Measurements from ENCODE around the gene MRPL53. TPM values are rescaled to one million over a fixed set of nuclear protein-coding genes. Genes with fewer than 3 reads are reported as not detected.

MRPL53 gene
- total RNA-seq, 1 experiment from 2014 or later: 52.1 TPM

GRCh38 chr2:74457129-74457548 is 15.3 kb downstream of the MRPL53 start:
- Mint-ChIP-seq H3K36me3 (peaks cover 5% of the 10 kb centered on the region; the same call in 1 of the 2 replicates), H3K27ac (peak overlapping the region; percentile 81), H3K9me3 (no peaks in the 10 kb centered on the region), H3K4me3 (peak overlapping the region; percentile 96), H3K4me1 (peaks cover 39% of the 10 kb centered on the region), H3K27me3 (ENCODE audit: low read depth) (no peaks in the 10 kb centered on the region)
- ChIA-PET CTCF (interaction anchor here (1.1 to 3.1 kb wide), 6 partner anchors 14 to 65 kb away, joined by 3 to 18 read pairs (median 4); partner anchors contain the start of genes CCDC142 and TTC31), POLR2A (interaction anchor here (0.7 to 2.5 kb wide), 8 partner anchors 11 to 98 kb away, joined by 3 to 10 read pairs (median 5); partner anchors contain the start of genes AUP1, HTRA2 and MRPL53)
- DNase-seq (ENCODE audit: low spot score): no peak
- ATAC-seq: peak; percentile 3
- TF ChIP-seq, protein P1, sequence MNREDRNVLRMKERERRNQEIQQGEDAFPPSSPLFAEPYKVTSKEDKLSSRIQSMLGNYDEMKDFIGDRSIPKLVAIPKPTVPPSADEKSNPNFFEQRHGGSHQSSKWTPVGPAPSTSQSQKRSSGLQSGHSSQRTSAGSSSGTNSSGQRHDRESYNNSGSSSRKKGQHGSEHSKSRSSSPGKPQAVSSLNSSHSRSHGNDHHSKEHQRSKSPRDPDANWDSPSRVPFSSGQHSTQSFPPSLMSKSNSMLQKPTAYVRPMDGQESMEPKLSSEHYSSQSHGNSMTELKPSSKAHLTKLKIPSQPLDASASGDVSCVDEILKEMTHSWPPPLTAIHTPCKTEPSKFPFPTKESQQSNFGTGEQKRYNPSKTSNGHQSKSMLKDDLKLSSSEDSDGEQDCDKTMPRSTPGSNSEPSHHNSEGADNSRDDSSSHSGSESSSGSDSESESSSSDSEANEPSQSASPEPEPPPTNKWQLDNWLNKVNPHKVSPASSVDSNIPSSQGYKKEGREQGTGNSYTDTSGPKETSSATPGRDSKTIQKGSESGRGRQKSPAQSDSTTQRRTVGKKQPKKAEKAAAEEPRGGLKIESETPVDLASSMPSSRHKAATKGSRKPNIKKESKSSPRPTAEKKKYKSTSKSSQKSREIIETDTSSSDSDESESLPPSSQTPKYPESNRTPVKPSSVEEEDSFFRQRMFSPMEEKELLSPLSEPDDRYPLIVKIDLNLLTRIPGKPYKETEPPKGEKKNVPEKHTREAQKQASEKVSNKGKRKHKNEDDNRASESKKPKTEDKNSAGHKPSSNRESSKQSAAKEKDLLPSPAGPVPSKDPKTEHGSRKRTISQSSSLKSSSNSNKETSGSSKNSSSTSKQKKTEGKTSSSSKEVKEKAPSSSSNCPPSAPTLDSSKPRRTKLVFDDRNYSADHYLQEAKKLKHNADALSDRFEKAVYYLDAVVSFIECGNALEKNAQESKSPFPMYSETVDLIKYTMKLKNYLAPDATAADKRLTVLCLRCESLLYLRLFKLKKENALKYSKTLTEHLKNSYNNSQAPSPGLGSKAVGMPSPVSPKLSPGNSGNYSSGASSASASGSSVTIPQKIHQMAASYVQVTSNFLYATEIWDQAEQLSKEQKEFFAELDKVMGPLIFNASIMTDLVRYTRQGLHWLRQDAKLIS (CRISPR knock-in tag; IDR thresholded peaks at IDR 0.05; ENCODE audit: borderline replicate concordance): 0 out of 2 replicates have a peak, but pooled peaks have one; percentile 42
- TF ChIP-seq SP1 (CRISPR knock-in tag; conservative IDR thresholded peaks at IDR 0.05): no peak

DNA sequence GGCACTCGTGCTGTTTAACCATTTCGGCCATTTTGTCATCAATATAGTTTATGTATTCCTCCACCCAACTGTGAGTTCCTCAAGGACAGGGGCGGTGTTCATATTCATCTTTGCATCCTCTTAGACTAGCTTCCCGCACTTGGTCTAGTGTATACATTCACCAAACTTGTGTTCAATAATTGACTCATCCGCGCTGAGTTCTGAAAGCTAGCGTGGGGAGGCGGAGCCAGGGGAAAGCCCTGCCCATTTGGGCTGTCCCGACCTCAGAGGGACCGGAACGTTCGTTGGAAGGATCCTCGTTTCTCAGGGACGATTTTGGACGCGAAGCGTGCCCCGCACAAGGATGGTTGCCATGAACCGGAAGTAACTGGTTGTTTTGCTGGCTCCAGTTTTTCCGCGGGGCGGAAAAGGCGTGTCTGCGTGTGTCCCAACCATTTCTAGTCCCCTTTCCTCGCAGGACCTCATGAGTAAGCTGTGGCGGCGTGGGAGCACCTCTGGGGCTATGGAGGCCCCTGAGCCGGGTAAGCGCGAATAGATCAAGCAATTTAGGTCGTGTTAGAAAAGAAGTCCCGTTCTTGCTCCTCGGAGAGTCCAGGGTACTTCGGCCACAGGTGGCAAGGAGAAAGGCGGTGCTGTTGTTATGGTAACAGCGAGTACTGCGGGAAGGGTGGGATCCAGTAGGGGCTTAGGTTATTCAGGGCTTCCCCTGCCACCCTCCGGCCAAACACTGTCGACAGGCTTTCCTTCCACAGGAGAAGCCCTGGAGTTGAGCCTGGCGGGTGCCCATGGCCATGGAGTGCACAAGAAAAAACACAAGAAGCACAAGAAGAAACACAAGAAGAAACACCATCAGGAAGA is 17.6 kb downstream of the MRPL53 start, which contains the start of gene INO80B:
INO80B (plus strand) TSS at position 434 of the 858 bp plus-strand sequence; CDS start at position 464, 30 bp downstream.
- ATAC-seq: peak; percentile 14
- peak within 1 kb of the TSS; percentile 96 for H3K4me3 Mint-ChIP-seq
- TF ChIP-seq ARID4B (CRISPR knock-in tag; IDR thresholded peaks at IDR 0.05; ENCODE audit: borderline replicate concordance): peak; percentile 72; the same call in 1 of the 2 replicates
- TF ChIP-seq NR2C2 (CRISPR knock-in tag; IDR thresholded peaks at IDR 0.05): peak; percentile 89
- TF ChIP-seq TEAD1 (CRISPR knock-in tag; IDR thresholded peaks at IDR 0.05): peak; percentile 75; the same call in 1 of the 2 replicates
- TF ChIP-seq ATF1 (CRISPR knock-in tag; IDR thresholded peaks at IDR 0.05): no peak
- TF ChIP-seq SP1 (CRISPR knock-in tag; conservative IDR thresholded peaks at IDR 0.05): peak; percentile 99
- TF ChIP-seq ZNF317 (CRISPR knock-in tag; IDR thresholded peaks at IDR 0.05; ENCODE audit: borderline replicate concordance, low read depth): no peak
- TF ChIP-seq TEAD4 (CRISPR knock-in tag; IDR thresholded peaks at IDR 0.05): no peak
- peak; percentile 93 for TF ChIP-seq GABPB1 (CRISPR knock-in tag; IDR thresholded peaks at IDR 0.05)
- TF ChIP-seq MYBL2 (CRISPR knock-in tag; IDR thresholded peaks at IDR 0.05): 0 out of 2 replicates have a peak, but pooled peaks have one; percentile 54
- TF ChIP-seq FOXK1 (CRISPR knock-in tag; IDR thresholded peaks at IDR 0.05): peak; percentile 97
- TF ChIP-seq, protein P2, sequence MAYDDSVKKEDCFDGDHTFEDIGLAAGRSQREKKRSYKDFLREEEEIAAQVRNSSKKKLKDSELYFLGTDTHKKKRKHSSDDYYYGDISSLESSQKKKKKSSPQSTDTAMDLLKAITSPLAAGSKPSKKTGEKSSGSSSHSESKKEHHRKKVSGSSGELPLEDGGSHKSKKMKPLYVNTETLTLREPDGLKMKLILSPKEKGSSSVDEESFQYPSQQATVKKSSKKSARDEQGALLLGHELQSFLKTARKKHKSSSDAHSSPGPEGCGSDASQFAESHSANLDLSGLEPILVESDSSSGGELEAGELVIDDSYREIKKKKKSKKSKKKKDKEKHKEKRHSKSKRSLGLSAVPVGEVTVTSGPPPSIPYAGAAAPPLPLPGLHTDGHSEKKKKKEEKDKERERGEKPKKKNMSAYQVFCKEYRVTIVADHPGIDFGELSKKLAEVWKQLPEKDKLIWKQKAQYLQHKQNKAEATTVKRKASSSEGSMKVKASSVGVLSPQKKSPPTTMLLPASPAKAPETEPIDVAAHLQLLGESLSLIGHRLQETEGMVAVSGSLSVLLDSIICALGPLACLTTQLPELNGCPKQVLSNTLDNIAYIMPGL (CRISPR knock-in tag; IDR thresholded peaks at IDR 0.05): peak; percentile 44; the same call in 1 of the 2 replicates
- TF ChIP-seq NFYB (CRISPR knock-in tag; conservative IDR thresholded peaks at IDR 0.05; ENCODE audit: low read depth): no peak
- TF ChIP-seq, protein P1 (CRISPR knock-in tag; IDR thresholded peaks at IDR 0.05; ENCODE audit: borderline replicate concordance): no peak
- no peak for TF ChIP-seq HMGA2 (CRISPR knock-in tag; IDR thresholded peaks at IDR 0.05)
- peak; percentile 83; the same call in 1 of the 2 replicates for TF ChIP-seq MAX (CRISPR knock-in tag; IDR thresholded peaks at IDR 0.05)
- TF ChIP-seq, protein P3, sequence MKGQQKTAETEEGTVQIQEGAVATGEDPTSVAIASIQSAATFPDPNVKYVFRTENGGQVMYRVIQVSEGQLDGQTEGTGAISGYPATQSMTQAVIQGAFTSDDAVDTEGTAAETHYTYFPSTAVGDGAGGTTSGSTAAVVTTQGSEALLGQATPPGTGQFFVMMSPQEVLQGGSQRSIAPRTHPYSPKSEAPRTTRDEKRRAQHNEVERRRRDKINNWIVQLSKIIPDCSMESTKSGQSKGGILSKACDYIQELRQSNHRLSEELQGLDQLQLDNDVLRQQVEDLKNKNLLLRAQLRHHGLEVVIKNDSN (CRISPR knock-in tag; IDR thresholded peaks at IDR 0.05): no peak

More for the DNA sequence above, 17.6 kb downstream of the MRPL53 start, which contains the start of gene INO80B:
- peaks cover 38% of the 10 kb centered on the region for H3K4me1 Mint-ChIP-seq
- ChIA-PET POLR2A (interaction anchor here (0.5 to 1.4 kb wide), 3 partner anchors 15 to 96 kb away, joined by 4 to 5 read pairs (median 5); partner anchors contain the start of gene MRPL53), CTCF (interaction anchor here (0.7 to 2.9 kb wide), 8 partner anchors 13 to 132 kb away, joined by 3 to 17 read pairs (median 4); partner anchors contain the start of genes CCDC142 and TTC31)
- H3K36me3 Mint-ChIP-seq: peaks cover 2% of the 10 kb centered on the region; the same call in 1 of the 2 replicates
- H3K27ac Mint-ChIP-seq: peak within 1 kb of the TSS; percentile 96
- H3K27me3 Mint-ChIP-seq (ENCODE audit: low read depth): peaks cover 5% of the 10 kb centered on the region; the same call in 1 of the 2 replicates
- peak; percentile 94 for DNase-seq (ENCODE audit: low spot score)
- no peaks in the 10 kb centered on the region for H3K9me3 Mint-ChIP-seq

Measured in WTC11 (cell line).